Endothelial cell of umbilical vein (primary cell): ENCODE results near the gene DEUP1. TPM values are rescaled to one million over a fixed set of nuclear protein-coding genes. Genes with fewer than 3 reads are reported as not detected.

Experiments
- BruUV-seq: library from RNA; stranded (reverse); fragments of 400-500 nt; replicated peaks from 2 replicates; lab custom pipeline; 2021; lab: Mats Ljungman, UMichigan
- CTCF ChIA-PET: fragments of 300-600, 350-600 bp; sonication (Branson Sonifier 250); formaldehyde crosslinking; loops from one replicate; lab custom pipeline; 2021; ENCODE audit warnings: antibody characterized with exemption, inconsistent platforms; lab: Charles Lee
- POLR2A ChIA-PET: fragments of 300-600, 350-600 bp; sonication (Branson Sonifier 250); formaldehyde crosslinking; loops from one replicate; lab custom pipeline; 2021; ENCODE audit warnings: antibody characterized with exemption, inconsistent platforms; lab: Charles Lee
- DNase-seq: peaks from one replicate; pipeline ENCODE4 v3.0.0-alpha.2; 2011; ENCODE audit warnings: low read depth, low spot score
- FAIRE-seq: peaks from 2 replicates; lab custom pipeline; 2011; peaks lifted over from hg19 to GRCh38; lab: Jason Lieb, UNC
- H2AFZ ChIP-seq: 2 replicates; pipeline ENCODE4 v1.6.0; 2012; ENCODE audit warnings: low read depth, low read length, control low read depth, inconsistent platforms
- H3K27ac ChIP-seq: 2 replicates; pipeline ENCODE4 v1.5.1; 2011; ENCODE audit warnings: low read depth, mild to moderate bottlenecking, control low read depth, low read length, moderate library complexity; ENCODE audit not compliant: insufficient read depth
- H3K27me3 ChIP-seq, 2 experiments: 2 replicates each; pipeline versions ENCODE4 v1.6.0 to v1.6.1; 2011; ENCODE audit warnings: low read length in 2 of 2, mixed read lengths in 1 of 2; ENCODE audit not compliant: control insufficient read depth in 2 of 2, insufficient read depth in 2 of 2
- H3K36me3 ChIP-seq, 2 experiments: 2 replicates in 1 of 2; 3 replicates in 1 of 2; pipeline ENCODE4 v1.5.1; 2011; ENCODE audit warnings: low read length in 2 of 2, mild to moderate bottlenecking in 1 of 2, moderate library complexity in 1 of 2; ENCODE audit not compliant: control insufficient read depth in 2 of 2, insufficient read depth in 2 of 2; ENCODE audit errors: extremely low read depth in 1 of 2
- H3K4me1 ChIP-seq: 3 replicates; pipeline ENCODE4 v1.5.1; 2011; ENCODE audit warnings: mild to moderate bottlenecking, low read length; ENCODE audit not compliant: control insufficient read depth, insufficient read depth; ENCODE audit errors: extremely low read depth
- H3K4me2 ChIP-seq: 2 replicates; pipeline ENCODE4 v1.6.1; 2011; ENCODE audit warnings: low read length, control low read depth, mixed read lengths; ENCODE audit not compliant: insufficient read depth
- H3K4me3 ChIP-seq, 3 experiments: fragments of 200-600 bp in 1 of 3; sonication (generic), shearing (Covaris generic) in 1 of 3; replicated peaks in 1 of 3; 2 replicates each; pipeline ENCODE4 v1.5.1; 2011 to 2016; ENCODE audit warnings: control low read depth in 3 of 3, low read length in 3 of 3, mild to moderate bottlenecking in 2 of 3, inconsistent platforms in 1 of 3, low read depth in 1 of 3, moderate library complexity in 1 of 3; ENCODE audit not compliant: insufficient read depth in 1 of 3
- H3K79me2 ChIP-seq: 2 replicates; pipeline ENCODE4 v1.6.0; 2012; ENCODE audit warnings: low read length, inconsistent platforms; ENCODE audit not compliant: control insufficient read depth, insufficient read depth
- H3K9ac ChIP-seq: replicated peaks from 2 replicates; pipeline ENCODE3; 2011; ENCODE audit warnings: low read length, control low read depth; ENCODE audit not compliant: insufficient read depth; ENCODE audit errors: extremely low read depth
- H3K9me1 ChIP-seq: replicated peaks from 3 replicates; pipeline ENCODE4 v1.6.0; 2011; ENCODE audit warnings: mild to moderate bottlenecking, low read length; ENCODE audit not compliant: control insufficient read depth, insufficient read depth; ENCODE audit errors: extremely low read depth
- H3K9me3 ChIP-seq: replicated peaks from 2 replicates; pipeline ENCODE4 v1.5.1; 2012; ENCODE audit warnings: low read length, inconsistent platforms; ENCODE audit not compliant: control insufficient read depth, insufficient read depth
- H4K20me1 ChIP-seq: replicated peaks from 2 replicates; pipeline ENCODE3; 2011; ENCODE audit warnings: mild to moderate bottlenecking, low read length; ENCODE audit not compliant: control insufficient read depth, insufficient read depth; ENCODE audit errors: extremely low read depth
- EZH2 ChIP-seq: IDR thresholded peaks from 2 replicates; pipeline ENCODE4 v1.6.1; 2012; ENCODE audit warnings: borderline replicate concordance, low read depth, mild to moderate bottlenecking, moderate library complexity, low read length, inconsistent platforms; ENCODE audit not compliant: severe bottlenecking
- FOS ChIP-seq: IDR thresholded peaks from 2 replicates; pipeline ENCODE4 v1.6.1; 2011; ENCODE audit warnings: mild to moderate bottlenecking, low read length, moderate library complexity, borderline replicate concordance; ENCODE audit not compliant: insufficient read depth
- GATA2 ChIP-seq: IDR thresholded peaks from 2 replicates; pipeline ENCODE4 v1.7.0; 2011; ENCODE audit warnings: low read depth, mild to moderate bottlenecking, moderate library complexity, mixed read lengths, low read length; ENCODE audit not compliant: insufficient read length, insufficient read depth
- JUN ChIP-seq: IDR thresholded peaks from 2 replicates; pipeline ENCODE4 v1.6.1; 2011; ENCODE audit warnings: borderline replicate concordance, low read depth; ENCODE audit not compliant: insufficient read length, insufficient read depth
- MYC ChIP-seq: IDR thresholded peaks from one replicate; pipeline ENCODE4 v1.6.1; 2011; ENCODE audit warnings: mild to moderate bottlenecking, low read depth, low read length
- POLR2A ChIP-seq: IDR thresholded peaks from 2 replicates; pipeline ENCODE4 v1.6.1; 2012; ENCODE audit warnings: low read depth, mild to moderate bottlenecking, control low read depth, low read length
- POLR2AphosphoS5 ChIP-seq: IDR thresholded peaks from 2 replicates; pipeline ENCODE4 v1.6.1; 2012; ENCODE audit warnings: low read depth, mild to moderate bottlenecking, control low read depth, low read length, moderate library complexity; ENCODE audit not compliant: insufficient read depth
- dilution Hi-C: fragments of 300-500 bp; cut with MboI; formaldehyde crosslinking; loops from one replicate; pipeline ENCODE4 v1.15.0; 2019; ENCODE audit warnings: low sequenced_read_pairs; ENCODE audit not compliant: extremely low pct_ligation_motif_present
- intact Hi-C: fragments of 100-400 bp; cut with micrococcal nuclease; formaldehyde crosslinking; loops from one replicate; pipeline ENCODE4 v1.10.0; 2022
- polyA plus RNA-seq, 4 experiments: library from polyadenylated mRNA; depleted of rRNA in 3 of 4; stranded (reverse) in 3 of 4; unstranded in 1 of 4; fragments of >200 nt; gene quantifications; 2 replicates each; pipeline versions ENCODE4 v1.2.1 to v1.2.3, GENCODE V29; 2011 to 2012; ENCODE audit warnings: missing spikeins in 1 of 4
- total RNA-seq: library from RNA; stranded (reverse); gene quantifications from 2 replicates; pipeline ENCODE4 v1.2.3, GENCODE V29; 2021
- TF ChIP-seq, protein P1 (sequence below): IDR thresholded peaks from 2 replicates; pipeline ENCODE4 v1.6.1; 2011; ENCODE audit not compliant: insufficient read depth, insufficient read length
- TF ChIP-seq, protein P2 (sequence below), 2 donors: IDR thresholded peaks; 1 replicate in 1 of 2; 2 replicates in 1 of 2; pipeline ENCODE4 v1.5.1; 2011; ENCODE audit warnings: low read length in 2 of 2, mild to moderate bottlenecking in 2 of 2, moderate library complexity in 2 of 2, control low read depth in 1 of 2, inconsistent platforms in 1 of 2, low read depth in 1 of 2; ENCODE audit not compliant: insufficient read depth in 1 of 2; ENCODE audit errors: extremely low read depth in 1 of 2

DEUP1 gene
- total and polyA plus RNA-seq, 2 donors (not counting 3 experiments of a cell fraction or from before 2014, with no cell fraction given): not detected

DNA sequence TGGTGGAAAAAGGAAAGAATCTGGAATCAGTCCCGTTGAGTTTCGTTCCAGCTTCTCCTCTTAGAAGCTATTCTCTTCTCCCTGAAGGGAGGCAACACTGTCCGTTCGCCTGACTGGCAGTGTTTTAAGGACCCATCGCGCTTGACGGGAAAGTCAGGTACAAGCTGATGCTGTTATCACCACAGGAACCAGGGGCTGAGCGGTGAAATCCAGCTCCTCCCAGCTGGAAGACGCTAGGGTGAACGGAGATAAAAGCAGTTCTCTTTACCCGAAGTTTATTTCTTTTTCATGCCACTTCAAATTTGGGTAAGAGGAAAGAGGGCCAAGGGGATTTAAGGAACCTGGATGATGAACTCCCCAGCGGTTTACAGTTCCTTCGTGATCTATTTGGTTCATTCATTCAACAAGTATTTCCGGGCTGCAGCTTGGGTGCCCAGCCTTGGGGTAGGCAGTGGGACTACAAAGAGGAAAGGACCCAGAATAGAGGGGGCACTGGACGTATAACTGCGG is 551 bp upstream of the DEUP1 start:
- H3K4me2 ChIP-seq: no peak overlapping the region

More for the DNA sequence above, 551 bp upstream of the DEUP1 start:
- DNase-seq (no peak), FAIRE-seq (no peak)
- Histone ChIP-seq H4K20me1 (no peaks in the 10 kb centered on the region), H3K79me2 (no peaks in the 10 kb centered on the region), H3K9ac (no peak overlapping the region), H3K4me1 (no peaks in the 10 kb centered on the region), H3K36me3 (no peaks in the 10 kb centered on the region), H2AFZ (peak overlapping the region; percentile 13), H3K9me3 (no peaks in the 10 kb centered on the region), H3K27ac (no peak overlapping the region), H3K27me3 (peaks cover 9 to 15% of the 10 kb centered on the region in 2 experiments), H3K9me1 (no peaks in the 10 kb centered on the region), H3K4me3 (no peak overlapping the region)
- ChIA-PET CTCF (no interaction called here), POLR2A (no interaction called here)
- dilution Hi-C loops (no loop called here), intact Hi-C loops (loop anchor here (10.0 kb wide), 1 partner anchor 215 kb away; the partner anchor contains the start of gene SMCO4)
- BruUV-seq: no TSS peak
- TF ChIP-seq POLR2AphosphoS5: no peak
- no peak for TF ChIP-seq JUN
- TF ChIP-seq, protein P1, sequence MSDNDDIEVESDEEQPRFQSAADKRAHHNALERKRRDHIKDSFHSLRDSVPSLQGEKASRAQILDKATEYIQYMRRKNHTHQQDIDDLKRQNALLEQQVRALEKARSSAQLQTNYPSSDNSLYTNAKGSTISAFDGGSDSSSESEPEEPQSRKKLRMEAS: no peak
- TF ChIP-seq POLR2A: no peak
- no peak for TF ChIP-seq GATA2
- TF ChIP-seq, protein P2, sequence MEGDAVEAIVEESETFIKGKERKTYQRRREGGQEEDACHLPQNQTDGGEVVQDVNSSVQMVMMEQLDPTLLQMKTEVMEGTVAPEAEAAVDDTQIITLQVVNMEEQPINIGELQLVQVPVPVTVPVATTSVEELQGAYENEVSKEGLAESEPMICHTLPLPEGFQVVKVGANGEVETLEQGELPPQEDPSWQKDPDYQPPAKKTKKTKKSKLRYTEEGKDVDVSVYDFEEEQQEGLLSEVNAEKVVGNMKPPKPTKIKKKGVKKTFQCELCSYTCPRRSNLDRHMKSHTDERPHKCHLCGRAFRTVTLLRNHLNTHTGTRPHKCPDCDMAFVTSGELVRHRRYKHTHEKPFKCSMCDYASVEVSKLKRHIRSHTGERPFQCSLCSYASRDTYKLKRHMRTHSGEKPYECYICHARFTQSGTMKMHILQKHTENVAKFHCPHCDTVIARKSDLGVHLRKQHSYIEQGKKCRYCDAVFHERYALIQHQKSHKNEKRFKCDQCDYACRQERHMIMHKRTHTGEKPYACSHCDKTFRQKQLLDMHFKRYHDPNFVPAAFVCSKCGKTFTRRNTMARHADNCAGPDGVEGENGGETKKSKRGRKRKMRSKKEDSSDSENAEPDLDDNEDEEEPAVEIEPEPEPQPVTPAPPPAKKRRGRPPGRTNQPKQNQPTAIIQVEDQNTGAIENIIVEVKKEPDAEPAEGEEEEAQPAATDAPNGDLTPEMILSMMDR (IDR thresholded peaks at IDR 0.05; ENCODE audit: extremely low read depth in 1 of 2, insufficient read depth in 1 of 2, low read depth in 1 of 2, low read length in 2 of 2): no peak
- no peak for TF ChIP-seq MYC
- no peak for TF ChIP-seq FOS
- no peak for TF ChIP-seq EZH2
